ENCODE measurements around the gene SCFD2. TPM values are rescaled to one million over a fixed set of nuclear protein-coding genes. Genes with fewer than 3 reads are reported as not detected.

The SCFD2 gene
- polyA plus RNA-seq, 1 donor: 8.2 TPM

- H3K27ac ChIP-seq (ENCODE audit: low read length): no peak overlapping the region
- WGBS (ENCODE audit: insufficient coverage, low lambda C conversion rate): no CpG with 5 or more reads among the region's 9 CpGs
Measured at GRCh38 chr4:52865300-52865699, 500.6 kb downstream of the SCFD2 start.

GRCh38 chr4:52864793-52865192 is 501.1 kb downstream of the SCFD2 start:
- no peak for DNase-seq
- no peaks in the 10 kb centered on the region for H3K9me3 ChIP-seq (ENCODE audit: control insufficient read depth, low read depth, low read length)

More at GRCh38 chr4:52865300-52865699, 500.6 kb downstream of the SCFD2 start:
- DNase-seq: no peak
- Histone ChIP-seq H3K36me3 (ENCODE audit: control insufficient read depth, insufficient read depth, low read length) (peaks cover 6% of the 10 kb centered on the region), H3K4me3 (ENCODE audit: low read length) (no peak overlapping the region), H3K9me3 (ENCODE audit: control insufficient read depth, low read depth, low read length) (no peaks in the 10 kb centered on the region), H3K4me1 (ENCODE audit: control insufficient read depth, insufficient read depth, low read length) (peaks cover 9% of the 10 kb centered on the region), H3K27me3 (ENCODE audit: control insufficient read depth, insufficient read depth, low read length) (peaks cover 19% of the 10 kb centered on the region)

GRCh38 chr4:52863324-52863723 is 502.5 kb downstream of the SCFD2 start:
- H3K9me3 ChIP-seq (ENCODE audit: control insufficient read depth, low read depth, low read length): no peaks in the 10 kb centered on the region
- peaks cover 6% of the 10 kb centered on the region for H3K36me3 ChIP-seq (ENCODE audit: control insufficient read depth, insufficient read depth, low read length)
- WGBS (ENCODE audit: insufficient coverage, low lambda C conversion rate): 70% methylated on average over 2 of the region's 6 CpGs
- H3K27ac ChIP-seq (ENCODE audit: low read length): no peak overlapping the region
- peaks cover 9% of the 10 kb centered on the region for H3K4me1 ChIP-seq (ENCODE audit: control insufficient read depth, insufficient read depth, low read length)
- H3K27me3 ChIP-seq (ENCODE audit: control insufficient read depth, insufficient read depth, low read length): peaks cover 21% of the 10 kb centered on the region
- peak overlapping the region; percentile 41 for H3K4me3 ChIP-seq (ENCODE audit: low read length)
- DNase-seq: no peak

More at GRCh38 chr4:52864793-52865192, 501.1 kb downstream of the SCFD2 start:
- Histone ChIP-seq H3K4me3 (ENCODE audit: low read length) (no peak overlapping the region), H3K27ac (ENCODE audit: low read length) (no peak overlapping the region), H3K27me3 (ENCODE audit: control insufficient read depth, insufficient read depth, low read length) (peaks cover 19% of the 10 kb centered on the region), H3K36me3 (ENCODE audit: control insufficient read depth, insufficient read depth, low read length) (peaks cover 6% of the 10 kb centered on the region), H3K4me1 (ENCODE audit: control insufficient read depth, insufficient read depth, low read length) (peaks cover 9% of the 10 kb centered on the region)
- WGBS (ENCODE audit: insufficient coverage, low lambda C conversion rate): 100% methylated on average over 1 of the region's 5 CpGs

GRCh38 chr4:52862639-52863161 is 503.2 kb downstream of the SCFD2 start:
- no peak for DNase-seq
- WGBS (ENCODE audit: insufficient coverage, low lambda C conversion rate): no CpG with 5 or more reads among the region's 23 CpGs
- peak overlapping the region; percentile 41 for H3K4me3 ChIP-seq (ENCODE audit: low read length)
- H3K9me3 ChIP-seq (ENCODE audit: control insufficient read depth, low read depth, low read length): no peaks in the 10 kb centered on the region
- H3K36me3 ChIP-seq (ENCODE audit: control insufficient read depth, insufficient read depth, low read length): peaks cover 6% of the 10 kb centered on the region
- H3K4me1 ChIP-seq (ENCODE audit: control insufficient read depth, insufficient read depth, low read length): peaks cover 9% of the 10 kb centered on the region
- H3K27me3 ChIP-seq (ENCODE audit: control insufficient read depth, insufficient read depth, low read length): peaks cover 21% of the 10 kb centered on the region
- H3K27ac ChIP-seq (ENCODE audit: low read length): no peak overlapping the region

GRCh38 chr4:52861879-52862616 is 503.8 kb downstream of the SCFD2 start, which contains the start of gene RASL11B:
TSS of gene RASL11B (plus strand) at chr4:52862317. CDS start at chr4:52862508, 191 bp downstream.
- peak; percentile 78 to 88 for DNase-seq
- Histone ChIP-seq H3K27ac (ENCODE audit: low read length) (no peak within 1 kb of the TSS), H3K4me1 (ENCODE audit: control insufficient read depth, insufficient read depth, low read length) (peaks cover 9% of the 10 kb centered on the region), H3K9me3 (ENCODE audit: control insufficient read depth, low read depth, low read length) (no peaks in the 10 kb centered on the region), H3K4me3 (ENCODE audit: low read length) (peak within 1 kb of the TSS; percentile 50), H3K27me3 (ENCODE audit: control insufficient read depth, insufficient read depth, low read length) (peaks cover 21% of the 10 kb centered on the region), H3K36me3 (ENCODE audit: control insufficient read depth, insufficient read depth, low read length) (peaks cover 6% of the 10 kb centered on the region)
- no CpG with 5 or more reads among the region's 94 CpGs for WGBS (ENCODE audit: insufficient coverage, low lambda C conversion rate)

GRCh38 chr4:52861171-52861823 is 504.6 kb downstream of the SCFD2 start:
- no CpG with 5 or more reads among the region's 26 CpGs for WGBS (ENCODE audit: insufficient coverage, low lambda C conversion rate)
- H3K4me3 ChIP-seq (ENCODE audit: low read length): peak overlapping the region; percentile 50
- H3K9me3 ChIP-seq (ENCODE audit: control insufficient read depth, low read depth, low read length): no peaks in the 10 kb centered on the region
- peaks cover 6% of the 10 kb centered on the region for H3K36me3 ChIP-seq (ENCODE audit: control insufficient read depth, insufficient read depth, low read length)
- no peak for DNase-seq
- H3K27me3 ChIP-seq (ENCODE audit: control insufficient read depth, insufficient read depth, low read length): peaks cover 21% of the 10 kb centered on the region
- peaks cover 9% of the 10 kb centered on the region for H3K4me1 ChIP-seq (ENCODE audit: control insufficient read depth, insufficient read depth, low read length)
- no peak overlapping the region for H3K27ac ChIP-seq (ENCODE audit: low read length)

- no peaks in the 10 kb centered on the region for H3K9me3 ChIP-seq (ENCODE audit: control insufficient read depth, low read depth, low read length)
- H3K4me3 ChIP-seq (ENCODE audit: low read length): no peak overlapping the region
- H3K36me3 ChIP-seq (ENCODE audit: control insufficient read depth, insufficient read depth, low read length): peaks cover under 1% of the 10 kb centered on the region
- H3K27ac ChIP-seq (ENCODE audit: low read length): no peak overlapping the region
- H3K4me1 ChIP-seq (ENCODE audit: control insufficient read depth, insufficient read depth, low read length): peaks cover 9% of the 10 kb centered on the region
- H3K27me3 ChIP-seq (ENCODE audit: control insufficient read depth, insufficient read depth, low read length): peaks cover 21% of the 10 kb centered on the region
- no peak for DNase-seq
- WGBS (ENCODE audit: insufficient coverage, low lambda C conversion rate): no CpG with 5 or more reads among the region's 2 CpGs
Measured at GRCh38 chr4:52860361-52860760, 505.5 kb downstream of the SCFD2 start.

- no peak overlapping the region for H3K27ac ChIP-seq (ENCODE audit: low read length)
- 100% methylated on average over 1 of the region's 1 CpG for WGBS (ENCODE audit: insufficient coverage, low lambda C conversion rate)
- no peak for DNase-seq
- no peaks in the 10 kb centered on the region for H3K36me3 ChIP-seq (ENCODE audit: control insufficient read depth, insufficient read depth, low read length)
- no peak overlapping the region for H3K4me3 ChIP-seq (ENCODE audit: low read length)
- H3K4me1 ChIP-seq (ENCODE audit: control insufficient read depth, insufficient read depth, low read length): peaks cover 3% of the 10 kb centered on the region
- H3K27me3 ChIP-seq (ENCODE audit: control insufficient read depth, insufficient read depth, low read length): peaks cover 13% of the 10 kb centered on the region
- no peaks in the 10 kb centered on the region for H3K9me3 ChIP-seq (ENCODE audit: control insufficient read depth, low read depth, low read length)
Measured at GRCh38 chr4:52856801-52857200, 509.1 kb downstream of the SCFD2 start.

GRCh38 chr4:52853351-52853750 is 512.5 kb downstream of the SCFD2 start:
- no peaks in the 10 kb centered on the region for H3K9me3 ChIP-seq (ENCODE audit: control insufficient read depth, low read depth, low read length)
- H3K27ac ChIP-seq (ENCODE audit: low read length): no peak overlapping the region
- no peaks in the 10 kb centered on the region for H3K36me3 ChIP-seq (ENCODE audit: control insufficient read depth, insufficient read depth, low read length)
- peaks cover 10% of the 10 kb centered on the region for H3K4me1 ChIP-seq (ENCODE audit: control insufficient read depth, insufficient read depth, low read length)
- DNase-seq: no peak
- H3K27me3 ChIP-seq (ENCODE audit: control insufficient read depth, insufficient read depth, low read length): no peaks in the 10 kb centered on the region
- H3K4me3 ChIP-seq (ENCODE audit: low read length): no peak overlapping the region

- Histone ChIP-seq H3K9me3 (ENCODE audit: control insufficient read depth, low read depth, low read length) (no peaks in the 10 kb centered on the region), H3K4me1 (ENCODE audit: control insufficient read depth, insufficient read depth, low read length) (peaks cover 10% of the 10 kb centered on the region), H3K27me3 (ENCODE audit: control insufficient read depth, insufficient read depth, low read length) (no peaks in the 10 kb centered on the region), H3K27ac (ENCODE audit: low read length) (no peak overlapping the region), H3K4me3 (ENCODE audit: low read length) (no peak overlapping the region), H3K36me3 (ENCODE audit: control insufficient read depth, insufficient read depth, low read length) (no peaks in the 10 kb centered on the region)
- no peak for DNase-seq
- no CpG with 5 or more reads among the region's 3 CpGs for WGBS (ENCODE audit: insufficient coverage, low lambda C conversion rate)
Measured at GRCh38 chr4:52852711-52853110, 513.1 kb downstream of the SCFD2 start.
